Stimulated activated CD4-positive, alpha-beta T cell treated with anti-CD3 and anti-CD28 coated beads, Interleukin-12 subunit alpha, Interleukin-12 subunit beta, amount 100 ng/mL, for 48 hours (primary cell): ENCODE measurements around the gene NATD1.
A peak's percentile ranks its signal among the peaks of the same experiment; 100 is the strongest.
"Not testable (repeated sequence)": the region's sequence is repeated elsewhere in the genome, so short reads cannot be mapped to it uniquely, and the experiment has no call there.

Source experiments
- DNase-seq, 3 donors: peaks; one replicate each; pipeline ENCODE4 v3.0.0-alpha.2; 2020; ENCODE audit warnings: low read depth in 2 of 3, low spot score in 1 of 3

Gene NATD1

DNA sequence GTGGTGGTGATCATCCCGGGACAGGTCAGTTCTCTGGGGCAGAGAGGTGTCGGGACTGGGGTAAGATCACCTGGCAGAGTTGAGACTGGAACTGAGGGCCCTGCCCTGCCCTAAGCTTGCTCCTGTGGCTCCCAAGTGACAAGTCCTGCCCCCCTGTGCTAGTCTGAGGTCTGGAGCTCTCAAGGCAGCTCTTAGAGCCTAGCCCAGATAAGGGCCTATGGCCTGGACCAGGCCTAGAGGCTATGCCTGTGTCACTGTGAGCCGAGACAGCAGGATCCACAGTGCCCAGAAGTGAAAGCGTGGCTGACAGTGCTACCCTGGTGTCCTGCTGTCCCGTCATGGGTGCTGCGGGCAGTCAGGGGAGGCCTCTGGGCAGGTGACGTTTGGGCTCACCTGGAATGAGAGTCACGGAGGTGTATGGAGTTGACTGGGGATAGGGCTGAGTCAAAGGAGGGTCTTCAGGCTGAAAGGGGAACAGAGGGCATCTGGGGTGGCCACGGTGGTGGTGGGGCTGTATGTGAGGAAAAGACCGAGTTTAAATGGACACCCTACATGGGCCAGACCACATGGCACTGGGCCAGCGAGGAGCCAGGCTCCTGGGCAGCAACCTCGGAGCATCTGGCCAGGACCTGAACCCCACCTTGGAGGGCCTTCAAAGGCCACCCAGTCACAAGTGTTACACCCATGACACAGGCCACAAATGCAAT is 5.5 kb downstream of the NATD1 start:
- no peak for DNase-seq

DNA sequence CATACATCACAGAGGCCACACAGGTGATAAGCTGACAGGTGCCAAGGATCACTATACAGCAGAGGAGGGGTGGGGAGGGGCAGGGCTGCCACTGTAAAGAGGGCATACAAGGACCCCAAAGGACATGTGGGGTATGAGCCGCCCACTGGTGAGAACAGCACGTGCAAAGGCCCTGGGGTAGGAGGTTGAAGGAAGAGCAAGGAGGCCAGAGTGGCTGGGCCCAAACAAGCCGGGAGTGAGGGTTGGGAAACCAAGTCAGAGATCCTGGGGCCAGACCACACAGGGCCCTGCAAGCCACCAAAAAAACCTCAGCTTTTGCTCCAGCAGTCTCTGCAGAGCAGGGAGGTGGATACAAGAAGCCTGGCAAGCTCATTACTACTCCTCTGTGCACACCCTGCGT is 6.5 kb downstream of the NATD1 start:
- DNase-seq = no peak

DNA sequence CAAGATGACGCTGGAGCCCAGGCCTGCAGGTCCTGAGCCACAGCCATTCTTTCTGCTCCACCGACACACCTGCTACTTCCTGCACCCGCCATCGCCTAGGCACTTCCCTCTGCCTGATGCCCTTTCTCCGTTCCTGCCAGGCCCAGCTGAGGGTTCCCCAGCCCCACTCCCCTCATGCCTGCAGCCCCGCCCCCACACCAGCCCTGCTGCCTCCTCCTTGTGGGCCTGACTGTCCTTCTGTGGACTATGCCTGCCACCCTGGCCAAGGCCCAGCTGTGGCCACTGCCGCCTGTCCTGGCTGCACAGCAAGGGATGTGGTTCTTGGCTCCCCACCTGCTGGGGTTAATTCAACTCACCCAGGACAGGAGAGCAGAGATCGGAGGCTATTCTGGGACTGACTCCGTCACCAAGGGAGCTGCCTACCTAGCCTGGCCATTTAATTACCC is 7.5 kb downstream of the NATD1 start:
- DNase-seq = no peak

DNA sequence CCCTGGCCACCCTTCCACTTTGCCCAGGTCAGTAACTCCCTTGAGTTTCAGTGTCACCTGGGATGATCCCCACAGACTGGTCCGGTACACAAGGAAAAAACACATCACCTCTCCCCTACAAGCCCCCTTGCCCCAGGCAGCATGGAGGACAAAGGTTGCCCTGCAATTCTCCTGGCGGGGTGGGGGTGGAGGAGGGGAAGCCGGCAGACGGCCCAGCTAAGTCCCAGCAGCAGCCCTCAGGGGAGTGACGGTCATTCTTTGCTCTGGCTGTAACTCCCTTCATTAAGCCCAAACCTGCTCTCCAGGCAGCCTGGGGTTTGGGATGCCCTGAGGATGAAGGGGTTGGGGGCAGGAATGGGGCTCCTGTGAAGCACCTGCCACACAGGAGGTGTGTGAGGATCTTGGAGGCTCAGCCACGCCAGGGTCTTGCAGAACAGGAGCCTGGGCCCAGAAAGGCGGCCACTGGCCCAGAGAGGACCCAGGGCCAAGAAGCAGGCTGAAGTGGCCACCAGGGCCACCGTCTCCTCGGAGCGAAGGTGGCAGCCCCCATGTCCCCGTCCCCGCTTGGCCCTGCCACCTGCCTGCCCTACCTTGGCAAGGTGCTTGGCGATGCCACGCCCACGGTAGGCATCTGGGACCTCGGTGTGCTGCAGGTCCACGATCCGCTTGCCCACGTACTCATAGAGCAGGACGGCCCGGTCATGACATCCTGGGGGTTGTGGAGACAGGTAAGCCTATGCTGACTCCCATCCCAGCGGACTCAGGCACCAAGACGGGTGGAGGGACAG is 9.5 kb downstream of the NATD1 start:
- no peak for DNase-seq

DNA sequence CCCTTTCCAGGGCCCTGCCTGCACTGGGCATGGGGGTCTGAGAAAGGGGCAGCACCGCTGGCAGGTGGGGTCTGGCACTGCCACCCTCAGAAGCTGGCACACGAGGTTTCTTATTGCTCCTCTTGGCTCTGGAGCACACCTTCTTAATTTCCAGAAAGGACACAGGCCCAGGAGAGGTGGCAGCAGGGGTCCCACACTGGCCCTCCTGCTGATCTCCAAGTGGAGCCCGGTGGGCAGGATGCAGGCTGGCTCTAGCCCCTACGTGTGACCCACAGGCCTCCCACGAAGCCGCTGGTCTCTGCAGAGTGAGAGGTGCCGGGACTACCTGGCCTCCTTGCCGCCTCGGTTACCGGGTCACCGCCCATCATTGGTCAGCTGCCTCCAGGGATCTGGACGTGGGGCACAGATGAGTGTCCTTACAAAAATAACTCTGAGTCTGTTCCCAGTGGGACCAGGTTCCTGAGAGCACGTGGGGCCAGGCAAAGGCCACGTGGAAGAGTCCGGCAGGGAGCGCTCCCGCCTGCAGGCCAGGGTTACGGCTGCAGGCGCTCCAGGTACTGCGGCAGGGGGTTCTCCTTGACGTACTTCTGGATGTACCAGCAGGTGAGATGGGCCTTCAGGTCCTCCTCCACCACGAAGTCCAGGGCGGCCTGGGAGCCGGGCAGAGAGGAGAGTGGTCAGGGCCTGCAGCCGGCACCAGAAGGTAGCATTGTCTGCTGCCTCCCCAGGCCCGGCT is 10.3 kb downstream of the NATD1 start:
- DNase-seq = no peak

DNA sequence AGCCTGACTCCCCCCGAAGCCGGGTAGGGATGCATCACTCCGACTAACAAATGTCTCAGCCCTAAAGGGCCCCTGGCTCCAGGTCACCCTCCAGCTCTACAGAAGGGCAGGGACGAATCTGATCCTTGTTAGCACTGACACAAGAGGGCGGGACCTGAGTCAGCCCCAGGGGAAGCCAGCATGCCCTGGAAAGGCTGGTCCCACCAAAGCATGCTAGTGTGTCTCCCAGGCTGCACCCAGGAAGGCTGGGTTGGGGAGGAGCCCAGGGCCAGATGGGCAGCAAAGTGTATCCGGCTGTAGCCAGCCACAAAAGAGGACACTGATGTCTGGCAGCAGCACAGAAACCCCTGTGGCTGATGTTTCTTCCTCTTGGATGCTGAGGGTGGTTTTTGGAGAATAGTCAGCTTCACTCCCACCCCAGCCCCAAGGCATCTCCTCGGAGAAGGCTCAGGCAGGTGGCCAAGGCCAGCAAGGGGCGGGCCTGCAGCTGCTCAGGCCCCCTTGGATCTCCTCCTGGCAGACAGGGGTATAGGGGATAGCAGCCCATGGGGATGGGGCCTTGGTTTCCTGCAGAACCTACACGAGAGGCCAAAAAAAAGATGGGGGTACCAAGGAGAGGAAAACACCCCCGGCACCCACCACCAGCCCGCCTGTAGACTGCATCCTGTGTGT is 11.0 kb downstream of the NATD1 start:
- no peak for DNase-seq

DNA sequence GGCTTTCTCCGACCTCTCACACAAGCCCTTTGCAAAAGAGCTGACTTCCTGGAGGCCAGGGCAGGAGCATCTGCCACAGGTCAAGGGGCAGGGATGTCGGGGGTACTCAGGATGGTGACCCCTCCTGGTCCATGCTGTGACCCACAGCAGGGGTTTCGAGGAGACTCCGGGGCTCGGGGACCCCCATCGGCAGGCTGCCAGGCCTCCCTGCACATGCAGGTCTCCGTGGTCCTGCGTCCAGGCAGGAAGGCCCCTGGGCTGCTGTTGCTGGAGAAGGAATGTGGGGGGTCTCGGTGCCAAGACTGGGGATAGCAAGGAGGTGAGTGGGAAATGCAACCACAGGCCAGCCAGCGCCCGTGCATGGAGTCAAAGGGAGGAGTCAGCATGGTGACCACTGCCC is 11.6 kb downstream of the NATD1 start:
- no peak for DNase-seq

DNA sequence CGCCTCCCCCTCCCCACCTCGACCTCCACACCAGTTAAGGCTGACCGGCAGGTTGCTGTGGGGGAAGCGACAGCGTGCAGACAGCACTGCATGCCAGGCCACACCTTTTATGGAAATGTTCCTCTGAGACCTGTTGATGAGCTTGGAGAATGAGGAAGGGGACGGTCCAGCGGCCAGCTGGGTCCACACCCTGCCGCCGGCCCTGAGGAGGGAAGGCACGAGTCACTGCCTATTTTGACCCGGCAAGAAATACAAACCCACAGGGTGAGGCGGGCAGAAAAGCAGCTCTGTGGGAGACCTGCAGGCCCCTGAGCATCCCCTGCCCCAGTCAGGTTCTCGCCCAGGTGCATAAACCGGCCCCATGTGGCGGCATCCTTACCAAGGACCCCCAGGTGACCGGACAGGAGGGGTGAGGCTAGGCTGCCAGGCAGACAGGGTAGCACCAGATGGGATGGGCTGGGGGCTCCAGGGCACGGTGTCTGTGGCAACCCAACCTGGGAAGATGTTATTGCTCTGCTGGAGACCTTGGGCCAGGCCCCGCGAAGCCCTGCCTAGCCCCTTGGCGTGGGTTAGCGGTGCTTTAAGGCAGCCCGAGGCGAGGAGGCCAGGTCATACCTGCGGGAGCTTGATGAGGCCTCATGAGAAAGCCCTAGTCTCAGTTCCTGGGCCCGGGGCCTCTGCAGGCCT is 12.7 kb downstream of the NATD1 start:
- DNase-seq = no peak

DNA sequence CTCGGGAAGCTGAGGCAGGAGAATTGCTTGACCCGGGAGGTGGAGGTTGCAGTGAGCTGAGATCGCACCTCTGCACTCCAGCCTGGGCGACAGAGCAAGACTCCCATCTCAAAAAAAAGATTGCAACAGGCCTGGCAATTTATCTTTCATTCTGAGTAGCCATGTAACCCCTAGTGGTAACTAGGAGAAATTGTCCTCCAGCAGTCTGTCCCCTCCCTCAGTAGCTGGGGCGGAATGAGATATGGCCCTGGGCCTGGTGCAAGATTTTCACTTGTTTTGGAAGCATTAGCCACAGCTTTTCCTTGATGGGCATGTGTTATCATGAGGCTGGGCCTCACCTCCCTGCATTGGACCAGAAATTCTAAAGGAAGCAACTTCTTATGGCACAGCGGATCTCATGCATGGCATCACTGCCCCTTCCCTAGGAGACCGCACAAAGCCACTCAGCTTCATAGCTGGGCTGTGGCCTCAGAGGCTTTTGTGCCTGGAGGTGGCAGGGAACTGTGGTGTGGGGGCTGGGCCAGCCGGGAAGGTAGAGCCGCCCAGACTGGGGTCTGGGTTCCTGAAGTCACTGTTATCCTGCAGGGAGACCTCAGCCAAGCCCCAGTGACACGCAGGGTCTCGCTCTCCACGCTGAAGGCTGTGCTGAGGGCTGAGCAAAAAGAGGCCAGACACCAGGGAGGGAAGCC is 13.4 kb downstream of the NATD1 start:
- DNase-seq = no peak

DNA sequence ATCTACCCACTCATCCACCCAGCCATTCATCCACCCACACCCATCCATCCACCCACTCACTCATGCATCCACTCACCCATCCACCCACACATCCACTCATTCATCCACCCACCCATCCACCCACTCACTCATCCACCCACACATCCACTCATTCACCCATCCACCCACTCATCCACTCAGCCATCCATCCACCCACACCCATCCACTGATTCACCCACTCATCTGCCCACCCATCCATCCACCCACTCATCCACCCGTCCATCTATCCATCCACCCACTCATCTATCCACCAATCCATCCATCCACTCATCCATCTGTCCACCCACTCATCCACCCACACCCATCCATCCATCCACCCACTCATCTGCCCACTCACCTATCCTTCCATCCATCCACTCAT is 17.3 kb downstream of the NATD1 start:
- no peak for DNase-seq

DNA sequence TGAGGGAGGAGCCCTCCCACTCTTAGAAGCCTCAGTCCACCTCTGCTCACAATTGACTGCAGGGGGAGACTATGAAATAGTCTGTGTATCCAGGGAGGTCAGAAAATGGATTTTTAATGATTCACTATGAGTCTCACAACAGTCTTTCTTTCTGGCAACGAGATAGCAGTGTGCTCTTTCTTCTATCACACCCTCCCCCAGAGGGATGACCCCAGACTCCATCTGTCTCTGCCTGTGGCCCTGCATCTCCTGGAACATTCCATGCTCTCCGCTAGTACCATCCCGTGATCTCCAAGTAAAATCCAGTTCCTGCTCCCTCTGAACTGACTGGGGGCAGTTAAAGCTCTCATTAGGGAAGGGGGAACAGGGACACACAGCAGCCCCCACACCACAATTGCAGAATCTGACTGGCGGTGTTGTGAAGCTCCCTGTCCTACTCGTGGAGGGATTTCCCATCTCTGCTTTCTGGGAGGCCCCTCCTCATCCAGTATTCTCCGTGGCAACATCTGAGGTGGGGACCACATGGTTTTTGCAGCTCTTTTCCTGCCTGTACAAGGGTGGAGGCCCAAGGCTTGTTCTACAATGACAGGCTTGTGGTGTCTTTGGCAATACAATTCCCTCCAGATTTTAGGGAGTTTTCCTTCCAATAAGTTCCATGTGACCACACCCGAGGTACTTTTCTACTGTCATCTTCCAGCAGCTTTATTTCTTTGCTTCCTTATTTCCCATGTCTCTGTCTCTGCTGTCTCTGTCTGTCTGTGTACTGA is 19.4 kb downstream of the NATD1 start:
- no peak for DNase-seq

DNA sequence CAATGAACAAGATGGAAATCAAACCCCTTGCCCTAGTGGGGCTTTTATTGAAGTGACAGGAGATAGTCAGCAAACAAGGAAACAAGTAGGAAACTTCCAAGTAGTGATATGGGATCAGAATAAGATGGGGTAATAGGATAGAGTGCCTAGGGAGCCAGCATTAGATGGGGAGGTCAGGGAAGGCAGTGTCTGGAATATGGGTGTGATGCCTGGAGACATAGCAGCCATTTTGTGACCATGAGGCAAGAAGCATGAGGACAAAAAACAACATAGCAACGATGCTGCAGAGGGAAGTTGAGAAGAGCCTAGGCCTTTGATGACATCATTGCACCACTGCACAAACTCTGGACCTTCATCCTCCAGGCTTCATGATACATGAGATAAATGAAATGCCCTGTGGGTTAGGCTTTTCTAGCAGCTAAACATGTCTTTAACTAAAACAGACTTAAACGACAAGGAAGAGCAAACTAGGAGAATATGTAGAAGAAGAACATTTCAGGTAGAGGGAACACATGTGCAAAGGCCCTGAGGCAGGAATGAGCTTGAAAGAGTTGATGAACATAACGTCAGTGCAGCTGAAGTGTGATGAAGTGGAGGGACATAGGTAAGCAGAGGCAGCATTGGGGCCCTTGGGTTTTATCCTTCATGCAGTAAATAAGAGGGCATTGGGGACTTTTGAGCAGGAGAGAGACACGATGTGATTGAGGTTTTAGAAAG is 21.0 kb downstream of the NATD1 start:
- DNase-seq = no peak

DNA sequence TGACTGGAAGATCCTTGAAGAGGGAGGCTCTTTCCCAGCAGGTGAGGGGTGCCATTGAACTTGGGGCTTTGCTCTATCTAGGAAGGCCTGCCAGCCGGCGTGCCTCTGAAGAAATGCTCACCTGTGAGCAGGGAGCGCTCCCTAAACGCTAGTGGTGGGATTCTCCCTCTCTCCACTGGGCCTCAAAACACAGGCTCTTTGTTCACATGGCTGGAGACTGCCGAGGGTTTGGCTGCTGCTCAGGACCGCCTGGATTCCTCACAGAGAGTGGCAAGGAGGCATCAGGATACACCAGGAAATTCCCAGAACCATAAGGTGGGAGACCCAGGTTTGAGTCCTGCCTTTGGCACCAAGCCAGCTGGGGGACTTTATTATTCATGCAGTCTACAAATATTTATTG is 21.7 kb downstream of the NATD1 start:
- no peak for DNase-seq

DNA sequence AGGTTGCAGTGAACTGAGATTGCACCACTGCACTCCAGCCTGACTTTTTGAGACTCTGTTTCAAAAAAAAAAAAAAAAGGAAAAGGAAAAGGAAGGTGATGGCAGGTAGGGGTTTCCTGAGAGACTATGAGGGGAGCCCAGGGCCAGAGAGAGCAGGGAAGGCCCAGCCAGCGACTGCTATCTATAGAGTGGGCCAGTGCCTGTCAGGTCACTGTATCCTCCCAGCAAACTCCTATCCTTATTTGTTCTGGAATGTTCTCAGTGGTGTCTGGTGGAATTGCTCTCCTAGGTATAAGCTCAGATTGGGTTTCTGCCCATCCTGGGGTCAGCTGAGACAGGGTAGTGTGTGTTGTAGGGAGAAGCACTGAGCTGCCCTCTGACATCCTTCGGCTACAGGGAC is 24.4 kb downstream of the NATD1 start:
- no peak for DNase-seq

DNA sequence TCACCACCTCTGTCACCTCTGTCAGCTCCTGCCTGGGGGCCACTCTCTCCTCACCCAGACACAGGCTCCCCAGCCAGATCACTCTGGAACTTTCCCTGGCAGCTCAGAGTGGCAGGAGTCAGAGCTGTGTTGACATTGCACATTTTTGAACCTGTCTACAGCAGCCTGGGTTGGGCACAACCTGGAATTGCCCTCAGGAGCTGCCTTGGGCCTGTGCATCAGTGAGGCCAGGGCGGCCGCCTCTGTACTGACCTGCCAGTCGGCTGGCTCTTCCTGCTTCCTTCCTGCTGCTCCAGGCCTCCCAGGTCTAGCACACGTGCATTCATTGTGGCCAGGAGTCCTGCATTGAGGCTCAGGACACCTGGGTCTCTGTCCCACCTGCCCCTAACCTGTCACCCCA is 25.1 kb downstream of the NATD1 start:
- no peak for DNase-seq

DNA sequence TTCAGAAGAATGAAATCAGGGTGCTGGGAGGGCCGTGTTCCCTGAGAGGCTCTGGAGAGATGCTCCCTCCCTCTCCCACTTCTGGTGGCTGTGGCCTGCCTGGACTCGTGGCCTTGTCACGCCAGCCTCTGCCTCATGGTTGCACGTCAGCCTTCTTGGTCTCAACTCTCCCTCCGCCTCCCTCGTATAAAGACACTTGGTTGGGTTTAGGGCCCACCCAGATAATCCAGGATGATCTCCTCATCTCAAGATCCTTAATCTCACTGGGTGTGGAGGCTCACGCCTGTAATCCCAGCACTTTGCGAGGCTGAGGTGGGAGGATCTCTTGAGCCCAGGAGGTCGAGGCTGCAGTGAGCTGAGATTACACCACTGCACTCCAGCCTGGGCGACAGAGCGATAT is 25.9 kb downstream of the NATD1 start:
- not testable (repeated sequence) for DNase-seq

DNA sequence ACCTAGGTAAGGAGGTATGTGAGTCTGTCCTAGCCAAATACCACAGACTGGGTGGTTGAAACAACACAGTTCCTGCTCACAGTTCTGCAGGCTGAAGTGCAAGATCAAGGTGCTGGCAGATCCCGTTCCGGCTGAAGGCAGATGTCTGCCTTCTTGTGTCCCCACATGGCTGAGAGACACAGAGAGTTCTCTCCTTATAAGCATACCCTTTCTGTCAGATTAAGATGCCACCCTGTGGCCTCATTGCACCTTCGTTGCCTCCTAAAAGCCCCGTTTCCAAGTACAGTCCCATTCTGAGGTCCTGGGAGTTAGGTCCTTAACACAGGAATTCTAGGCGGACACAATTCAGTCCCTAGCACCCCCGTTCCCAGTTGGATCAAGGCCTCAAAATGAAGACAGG is 30.1 kb downstream of the NATD1 start:
- DNase-seq = no peak

DNA sequence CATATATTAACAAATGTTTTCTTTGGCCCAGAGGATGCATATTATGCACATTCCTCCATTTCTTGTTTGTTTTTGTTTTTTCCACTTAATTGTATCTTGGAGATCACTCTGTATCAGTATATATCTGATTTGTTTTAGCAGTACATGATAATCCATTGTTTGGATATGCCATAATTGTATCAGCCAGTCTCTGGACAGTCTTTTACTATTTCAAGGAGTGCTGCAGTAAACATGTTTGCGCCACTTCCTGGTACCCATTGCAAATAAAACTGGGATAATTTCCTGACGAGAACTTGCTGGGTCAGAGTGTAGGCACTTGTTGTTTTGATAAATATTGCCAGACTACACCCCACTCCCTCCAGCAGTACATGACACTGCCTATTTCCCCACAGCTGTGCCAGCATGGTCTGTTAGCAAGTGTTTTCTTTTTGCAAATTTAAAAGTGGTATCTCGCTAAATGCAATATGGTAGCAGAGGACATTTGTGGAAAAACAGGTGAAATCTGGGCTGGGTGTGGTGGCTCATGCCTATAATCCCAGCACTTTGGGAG is 34.3 kb downstream of the NATD1 start:
- DNase-seq = no peak

DNA sequence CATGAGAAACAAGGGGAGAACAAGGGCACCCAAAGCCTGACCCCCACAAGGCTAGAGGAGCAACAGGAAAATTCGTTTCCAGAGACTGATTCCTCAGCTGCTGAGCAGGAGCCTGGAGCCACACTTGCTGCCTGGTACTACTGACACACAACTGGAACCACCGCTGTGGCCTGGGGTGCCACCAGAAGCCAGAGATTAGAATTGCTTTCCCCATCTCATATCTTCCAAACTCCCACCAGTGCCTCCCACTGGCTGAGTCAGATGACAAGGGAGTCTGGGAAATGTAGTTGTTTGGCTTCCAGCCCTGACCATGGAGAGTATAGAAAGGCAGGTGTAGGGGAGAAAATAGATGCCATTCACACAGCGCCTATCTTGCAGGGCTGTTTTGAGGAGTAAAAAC is 35.1 kb downstream of the NATD1 start:
- peak; percentile 30 to 46 (median 33) for DNase-seq
